ENCODE measurements around the gene MGMT.

MGMT gene

GRCh38 chr10:129556316-129556715, 89.3 kb downstream of the MGMT start:
- DNase-seq (ENCODE audit: extremely low spot score) = no peak
- POLR2A ChIA-PET = no interaction called here
- CTCF ChIA-PET = interaction anchor here (1.5 kb wide), 1 partner anchor 11 kb away, joined by 4 read pairs; no protein-coding TSS in a partner anchor

GRCh38 chr10:129560361-129560760, 93.3 kb downstream of the MGMT start:
- CTCF ChIA-PET = no interaction called here
- POLR2A ChIA-PET = no interaction called here
- no peak for TF ChIP-seq CTCF (IDR thresholded peaks at IDR 0.05; ENCODE audit: control extremely low read depth, extremely low read depth, low read depth, missing control alignments)
- no peak for DNase-seq (ENCODE audit: extremely low spot score)

More at GRCh38 chr10:129556316-129556715, 89.3 kb downstream of the MGMT start:
- TF ChIP-seq CTCF (IDR thresholded peaks at IDR 0.05; ENCODE audit: control extremely low read depth, extremely low read depth, low read depth, missing control alignments) = no peak

DNA sequence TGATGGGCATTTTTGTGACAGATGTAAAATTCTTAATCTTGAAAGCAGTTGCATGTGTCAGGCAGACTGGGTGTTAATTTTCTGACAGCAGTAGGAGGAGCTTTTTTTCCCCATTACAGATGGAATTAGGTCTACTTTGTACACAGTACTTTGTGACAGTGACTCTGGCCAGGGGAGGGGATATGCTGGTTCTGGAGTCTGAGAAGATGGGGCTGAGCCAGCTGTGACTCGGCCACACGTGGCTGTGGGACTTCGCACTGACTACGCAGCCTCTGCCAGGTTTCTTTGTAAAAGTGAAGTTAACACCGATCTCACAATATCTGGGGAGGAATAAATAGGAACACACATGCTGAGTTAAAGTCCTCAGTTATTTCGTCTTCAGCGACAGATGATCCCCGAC, 95.4 kb downstream of the MGMT start:
- CTCF ChIA-PET = no interaction called here
- DNase-seq (ENCODE audit: extremely low spot score) = no peak
- no peak for TF ChIP-seq CTCF (IDR thresholded peaks at IDR 0.05; ENCODE audit: control extremely low read depth, extremely low read depth, low read depth, missing control alignments)
- POLR2A ChIA-PET = no interaction called here

GRCh38 chr10:129564923-129565322, 97.9 kb downstream of the MGMT start:
- CTCF ChIA-PET = interaction anchor here (0.8 kb wide), 1 partner anchor 10 kb away, joined by 4 read pairs; no protein-coding TSS in a partner anchor
- POLR2A ChIA-PET = no interaction called here
- no peak for TF ChIP-seq CTCF (IDR thresholded peaks at IDR 0.05; ENCODE audit: control extremely low read depth, extremely low read depth, low read depth, missing control alignments)
- no peak for DNase-seq (ENCODE audit: extremely low spot score)

- POLR2A ChIA-PET = no interaction called here
- CTCF ChIA-PET = no interaction called here
- DNase-seq (ENCODE audit: extremely low spot score) = no peak
- TF ChIP-seq CTCF (IDR thresholded peaks at IDR 0.05; ENCODE audit: control extremely low read depth, extremely low read depth, low read depth, missing control alignments) = no peak
Measured at GRCh38 chr10:129568583-129569344, 101.7 kb downstream of the MGMT start.

GRCh38 chr10:129570185-129570584, 103.1 kb downstream of the MGMT start:
- POLR2A ChIA-PET = no interaction called here
- no peak for DNase-seq (ENCODE audit: extremely low spot score)
- no peak for TF ChIP-seq CTCF (IDR thresholded peaks at IDR 0.05; ENCODE audit: control extremely low read depth, extremely low read depth, low read depth, missing control alignments)
- CTCF ChIA-PET = no interaction called here

Measured in GM10248 (cell line).